Bronchial epithelial cell (primary cell): ENCODE results near the gene CCDC15. TPM values are rescaled to one million over a fixed set of nuclear protein-coding genes. Genes with fewer than 3 reads are reported as not detected.

Experiments
- DNase-seq: peaks from one replicate; pipeline ENCODE4 v3.0.0-alpha.2; 2010; ENCODE audit warnings: low read depth
- FAIRE-seq: peaks from 2 replicates; lab custom pipeline; 2011; peaks lifted over from hg19 to GRCh38; lab: Jason Lieb, UNC
- H3K27me3 ChIP-seq: 2 replicates; pipeline ENCODE4 v1.5.1; 2011; ENCODE audit warnings: low read length; ENCODE audit not compliant: control insufficient read depth, insufficient read depth
- H3K36me3 ChIP-seq: 2 replicates; pipeline ENCODE4 v1.5.1; 2011; ENCODE audit warnings: low read length; ENCODE audit not compliant: control insufficient read depth, insufficient read depth
- H3K4me3 ChIP-seq: 2 replicates; pipeline ENCODE4 v1.5.1; 2011; ENCODE audit warnings: mild to moderate bottlenecking, low read depth, low read length, control low read depth
- CTCF ChIP-seq: IDR thresholded peaks from 2 replicates; pipeline ENCODE4 v1.5.1; 2011; ENCODE audit warnings: mild to moderate bottlenecking, moderate library complexity, low read length, control low read depth, inconsistent platforms; ENCODE audit not compliant: insufficient read depth, severe bottlenecking
- total RNA-seq: library from RNA; depleted of rRNA; stranded (reverse); fragments of >200 nt; gene quantifications from 2 replicates; pipeline ENCODE4 v1.2.1, GENCODE V29; 2014

The CCDC15 gene
- total RNA-seq, 1 donor from 2014 or later: 1.1 TPM

DNA sequence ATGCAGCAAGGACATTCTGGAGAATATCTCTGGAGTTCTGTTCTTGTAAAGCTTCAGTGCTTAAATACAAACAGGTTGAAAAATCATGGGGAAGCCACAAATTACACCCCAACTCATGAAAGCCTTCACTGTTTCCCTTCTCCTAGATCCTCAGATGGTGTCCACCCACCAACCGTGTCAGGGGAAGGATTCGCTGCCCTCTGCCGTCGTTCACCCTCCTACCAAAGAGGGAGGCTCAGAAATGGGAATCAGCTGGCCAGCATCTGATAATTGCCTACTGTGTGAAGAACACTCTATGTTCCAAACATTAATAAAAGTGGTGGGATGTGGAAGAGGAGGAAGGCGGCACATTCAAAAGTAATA is 10.8 kb upstream of the CCDC15 start:
- DNase-seq: no peak
- H3K36me3 ChIP-seq: no peaks in the 10 kb centered on the region
- no peak for FAIRE-seq
- H3K4me3 ChIP-seq: no peak overlapping the region
- TF ChIP-seq CTCF: no peak
- H3K27me3 ChIP-seq: no peaks in the 10 kb centered on the region

DNA sequence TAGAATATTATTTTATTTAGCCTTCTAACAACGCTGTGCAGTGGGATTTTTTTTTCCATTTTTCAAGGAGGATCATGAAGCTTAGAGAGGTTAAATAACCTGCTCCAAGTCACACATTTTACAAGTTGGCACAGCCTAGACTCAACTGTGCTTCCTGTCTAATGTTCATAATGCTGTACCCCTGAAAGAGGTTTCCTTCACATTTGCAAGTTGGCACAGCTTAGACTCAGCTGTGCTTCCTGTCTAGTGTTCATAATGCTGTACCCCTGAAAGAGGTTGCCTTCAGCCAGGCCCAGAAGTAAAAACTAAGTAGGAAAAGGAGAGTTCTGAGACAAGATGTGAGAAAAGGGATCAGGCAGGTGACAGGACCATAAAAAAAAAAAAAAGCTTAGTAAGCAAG is 10.3 kb upstream of the CCDC15 start:
- no peak for TF ChIP-seq CTCF
- DNase-seq (no peak), FAIRE-seq (no peak)
- no peaks in the 10 kb centered on the region for H3K36me3 ChIP-seq
- H3K27me3 ChIP-seq: no peaks in the 10 kb centered on the region
- no peak overlapping the region for H3K4me3 ChIP-seq

DNA sequence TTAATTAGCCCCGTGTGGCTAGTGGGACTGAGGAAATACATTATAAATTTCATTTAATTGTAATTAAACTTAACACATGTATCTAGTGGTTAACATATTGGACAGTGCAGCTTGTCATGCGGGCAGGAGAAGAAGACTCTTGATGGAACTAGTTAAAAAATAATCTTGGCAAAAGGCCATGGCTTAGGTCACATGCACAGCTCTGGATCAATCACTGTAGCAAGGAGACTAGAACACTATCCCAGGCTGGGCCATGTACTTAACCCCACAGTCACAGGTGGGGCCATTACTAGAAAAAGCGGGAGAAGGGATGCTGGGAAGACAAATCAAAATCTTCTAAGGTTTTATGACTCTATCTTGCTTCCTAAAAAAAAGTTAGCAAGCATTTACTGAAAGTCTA is 9.4 kb upstream of the CCDC15 start:
- DNase-seq (no peak), FAIRE-seq (no peak)
- no peak overlapping the region for H3K4me3 ChIP-seq
- H3K36me3 ChIP-seq: no peaks in the 10 kb centered on the region
- H3K27me3 ChIP-seq: no peaks in the 10 kb centered on the region
- TF ChIP-seq CTCF: no peak

DNA sequence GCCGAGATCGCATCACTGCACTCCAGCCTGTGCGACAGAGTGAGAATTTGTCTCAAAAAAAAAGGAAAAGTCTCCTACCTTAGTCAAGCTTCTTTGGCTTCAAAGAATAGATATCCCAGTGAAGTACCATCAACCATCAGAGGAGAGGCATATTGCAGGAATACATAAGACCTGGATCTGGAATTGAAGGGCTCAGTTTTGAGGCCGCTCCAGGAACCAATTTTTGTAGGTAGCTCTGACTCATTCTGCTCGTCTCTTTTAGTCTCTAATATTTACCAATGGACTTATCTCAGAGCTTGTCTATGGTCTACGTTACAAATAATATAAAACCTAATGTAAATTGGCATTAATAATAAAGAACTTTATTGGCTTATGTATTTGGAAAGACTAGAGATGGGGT is 8.2 kb upstream of the CCDC15 start:
- DNase-seq (no peak), FAIRE-seq (no peak)
- H3K36me3 ChIP-seq: no peaks in the 10 kb centered on the region
- no peaks in the 10 kb centered on the region for H3K27me3 ChIP-seq
- no peak overlapping the region for H3K4me3 ChIP-seq
- no peak for TF ChIP-seq CTCF

GRCh38 chr11:124946735-124947141 is 7.3 kb upstream of the CCDC15 start:
- H3K27me3 ChIP-seq: no peaks in the 10 kb centered on the region
- peak; percentile 68 for DNase-seq
- TF ChIP-seq CTCF: no peak
- FAIRE-seq: no peak
- H3K4me3 ChIP-seq: no peak overlapping the region
- H3K36me3 ChIP-seq: no peaks in the 10 kb centered on the region

DNA sequence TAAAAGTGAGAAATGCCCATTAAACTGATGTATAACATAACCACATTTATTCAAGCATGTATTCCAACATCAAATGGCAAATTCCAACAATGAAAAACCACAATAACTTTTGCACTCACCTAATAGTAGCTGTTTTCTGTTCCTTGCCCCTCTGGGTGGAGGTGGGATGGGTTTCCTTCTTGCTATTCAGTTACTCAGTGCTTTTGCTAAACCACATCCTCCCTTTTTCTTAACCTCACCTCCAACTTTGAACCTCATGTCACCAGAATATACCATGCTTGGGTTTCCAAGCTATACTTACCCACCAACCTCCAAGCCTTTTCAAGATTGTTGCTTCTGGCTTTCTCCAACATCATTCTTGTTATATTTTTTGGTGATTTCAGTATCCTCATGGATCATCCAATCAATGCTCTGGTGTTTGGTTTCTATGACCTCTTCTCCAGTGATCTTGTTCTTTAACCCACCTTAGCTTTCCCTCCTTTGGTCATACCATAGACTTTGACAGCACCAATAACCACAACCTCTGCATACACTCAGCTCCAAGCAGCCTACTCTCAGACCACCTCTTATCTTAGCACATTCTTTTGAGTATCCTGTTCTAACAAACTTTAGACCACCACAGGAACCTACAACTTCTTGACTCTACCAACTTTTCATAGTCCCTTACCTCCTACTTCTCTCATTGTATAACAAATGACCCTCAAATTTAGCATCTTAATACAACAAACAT is 3.2 kb upstream of the CCDC15 start:
- Histone ChIP-seq H3K27me3 (no peaks in the 10 kb centered on the region), H3K4me3 (no peak overlapping the region), H3K36me3 (no peaks in the 10 kb centered on the region)
- FAIRE-seq (no peak), DNase-seq (no peak)
- TF ChIP-seq CTCF: no peak
